ENCODE data around the gene IFNA8. TPM values are rescaled to one million over a fixed set of nuclear protein-coding genes. Genes with fewer than 3 reads are reported as not detected.

IFNA8 gene
- total RNA-seq, 1 experiment from 2014 or later, result not detected

DNA sequence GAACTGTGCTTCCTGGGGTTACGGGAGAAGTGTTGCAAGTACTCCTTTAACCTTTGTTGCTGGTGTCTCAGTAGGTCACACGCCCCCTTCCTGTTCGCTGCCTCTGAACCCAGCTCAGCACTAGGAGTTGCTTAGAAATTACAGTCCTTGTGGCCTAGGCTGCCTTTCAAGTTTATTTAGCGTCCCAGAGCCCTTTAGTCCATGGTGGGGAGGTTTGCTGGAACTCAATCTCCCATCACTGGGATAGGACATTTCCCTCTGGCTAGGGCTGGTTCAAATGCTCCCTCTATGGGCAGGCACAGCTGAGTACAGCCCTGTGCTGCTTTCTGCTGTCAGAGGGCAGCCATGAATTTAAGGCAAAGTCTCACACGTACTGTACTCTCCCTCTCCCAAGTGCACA lies 4.7 kb downstream of the IFNA8 start:
- Histone ChIP-seq H3K9me3 (ENCODE audit: low read length) (no peaks in the 10 kb centered on the region), H3K4me1 (ENCODE audit: low read length) (peaks cover 11% of the 10 kb centered on the region), H3K4me2 (ENCODE audit: low read depth, low read length, poor library complexity, severe bottlenecking) (no peak overlapping the region), H3K36me3 (ENCODE audit: insufficient read depth, low read length) (no peaks in the 10 kb centered on the region), H2AFZ (ENCODE audit: low read length) (no peak overlapping the region), H3K4me3 (ENCODE audit: low read length) (no peak overlapping the region), H3K79me2 (ENCODE audit: low read length) (no peaks in the 10 kb centered on the region), H3K27me3 (ENCODE audit: low read length) (no peaks in the 10 kb centered on the region), H4K20me1 (ENCODE audit: insufficient read depth, low read depth, low read length) (no peaks in the 10 kb centered on the region), H3K9me2 (replicated peaks; ENCODE audit: insufficient read depth, low read length) (no peaks in the 10 kb centered on the region), H3K9ac (ENCODE audit: low read length) (no peak overlapping the region), H3K27ac (ENCODE audit: low read length) (no peak overlapping the region)
- DNase-seq, result peak; percentile 54

DNA sequence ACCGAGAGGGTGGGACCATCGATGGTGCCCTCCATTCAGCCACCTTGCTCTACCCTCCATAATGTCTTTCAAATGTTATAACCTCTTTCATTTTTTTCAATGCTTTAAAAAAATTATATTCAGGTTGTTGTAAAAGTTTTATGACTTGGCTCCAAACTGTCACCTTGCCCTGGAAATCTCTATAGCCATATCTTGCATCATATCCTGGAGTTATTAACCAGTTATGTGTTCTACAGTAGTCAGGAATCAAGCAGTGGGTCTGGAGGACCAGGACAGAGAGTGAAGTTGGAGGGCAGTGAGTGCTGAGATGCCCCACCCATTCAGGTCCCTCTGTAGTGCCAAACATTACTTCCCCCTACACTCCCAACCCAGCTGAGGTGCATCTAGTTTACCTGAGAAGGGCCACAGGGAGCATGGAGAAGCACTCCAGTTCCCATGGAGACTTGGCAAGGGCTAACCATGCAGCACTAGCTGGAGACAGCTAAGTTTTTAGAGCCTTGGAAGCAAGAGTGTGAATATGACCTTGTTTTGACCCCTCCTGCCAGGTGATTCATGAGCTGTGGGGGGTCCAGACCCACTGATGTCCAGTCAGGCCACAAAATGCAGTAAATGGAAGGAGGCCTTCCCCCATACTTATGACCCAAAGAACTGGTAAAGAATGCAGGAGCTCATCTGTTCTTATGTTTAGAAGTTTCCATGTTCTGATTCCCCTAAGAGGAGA lies 5.5 kb downstream of the IFNA8 start:
- Histone ChIP-seq H3K4me1 (ENCODE audit: low read length) (peaks cover 11% of the 10 kb centered on the region), H3K27ac (ENCODE audit: low read length) (no peak overlapping the region), H3K9me3 (ENCODE audit: low read length) (no peaks in the 10 kb centered on the region), H3K4me3 (ENCODE audit: low read length) (no peak overlapping the region), H3K27me3 (ENCODE audit: low read length) (no peaks in the 10 kb centered on the region), H2AFZ (ENCODE audit: low read length) (no peak overlapping the region), H3K9ac (ENCODE audit: low read length) (no peak overlapping the region), H3K79me2 (ENCODE audit: low read length) (no peaks in the 10 kb centered on the region), H3K9me2 (replicated peaks; ENCODE audit: insufficient read depth, low read length) (no peaks in the 10 kb centered on the region), H3K36me3 (ENCODE audit: insufficient read depth, low read length) (no peaks in the 10 kb centered on the region), H4K20me1 (ENCODE audit: insufficient read depth, low read depth, low read length) (no peaks in the 10 kb centered on the region), H3K4me2 (ENCODE audit: low read depth, low read length, poor library complexity, severe bottlenecking) (no peak overlapping the region)
- DNase-seq, result no peak

DNA sequence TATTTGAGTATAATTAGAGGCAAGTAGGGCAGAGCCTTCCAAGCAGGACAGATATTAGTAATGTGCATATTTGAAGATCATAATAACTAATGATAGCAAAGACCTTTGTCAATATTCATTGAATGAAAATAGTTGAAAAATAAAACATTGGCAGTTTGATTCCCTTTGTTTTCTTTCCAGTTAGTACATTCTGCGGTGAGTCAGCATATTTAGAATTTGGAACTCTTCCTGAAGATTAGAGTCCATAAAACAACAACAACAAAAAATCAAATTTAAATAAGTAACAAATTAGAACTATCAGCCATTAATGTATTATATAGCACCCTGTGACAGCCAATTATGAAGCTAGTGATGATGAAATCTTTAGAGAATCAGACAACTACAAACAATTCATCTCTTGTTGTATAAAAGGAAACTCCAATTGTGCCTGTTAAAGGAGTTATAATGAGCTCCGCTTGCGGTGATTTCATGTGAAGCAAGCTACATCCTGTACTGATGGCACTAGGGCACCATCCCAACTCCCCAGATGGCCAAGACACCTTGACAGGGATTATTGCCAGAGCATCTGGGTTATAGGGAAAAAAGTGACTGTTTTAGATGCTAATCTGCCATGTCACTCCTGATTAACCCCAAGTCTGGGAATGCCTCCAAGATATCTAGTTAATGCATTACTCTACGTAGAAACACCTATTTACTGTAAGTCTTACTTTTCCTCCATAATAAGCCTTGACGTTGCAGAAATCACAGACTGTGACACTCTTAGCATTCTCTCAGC lies 6.8 kb downstream of the IFNA8 start:
- Histone ChIP-seq H3K9ac (ENCODE audit: low read length) (no peak overlapping the region), H2AFZ (ENCODE audit: low read length) (no peak overlapping the region), H3K27ac (ENCODE audit: low read length) (no peak overlapping the region), H4K20me1 (ENCODE audit: insufficient read depth, low read depth, low read length) (no peaks in the 10 kb centered on the region), H3K9me3 (ENCODE audit: low read length) (no peaks in the 10 kb centered on the region), H3K4me1 (ENCODE audit: low read length) (peaks cover 11% of the 10 kb centered on the region), H3K79me2 (ENCODE audit: low read length) (no peaks in the 10 kb centered on the region), H3K9me2 (replicated peaks; ENCODE audit: insufficient read depth, low read length) (no peaks in the 10 kb centered on the region), H3K4me2 (ENCODE audit: low read depth, low read length, poor library complexity, severe bottlenecking) (no peak overlapping the region), H3K4me3 (ENCODE audit: low read length) (no peak overlapping the region), H3K27me3 (ENCODE audit: low read length) (no peaks in the 10 kb centered on the region), H3K36me3 (ENCODE audit: insufficient read depth, low read length) (no peaks in the 10 kb centered on the region)
- no peak for DNase-seq

DNA sequence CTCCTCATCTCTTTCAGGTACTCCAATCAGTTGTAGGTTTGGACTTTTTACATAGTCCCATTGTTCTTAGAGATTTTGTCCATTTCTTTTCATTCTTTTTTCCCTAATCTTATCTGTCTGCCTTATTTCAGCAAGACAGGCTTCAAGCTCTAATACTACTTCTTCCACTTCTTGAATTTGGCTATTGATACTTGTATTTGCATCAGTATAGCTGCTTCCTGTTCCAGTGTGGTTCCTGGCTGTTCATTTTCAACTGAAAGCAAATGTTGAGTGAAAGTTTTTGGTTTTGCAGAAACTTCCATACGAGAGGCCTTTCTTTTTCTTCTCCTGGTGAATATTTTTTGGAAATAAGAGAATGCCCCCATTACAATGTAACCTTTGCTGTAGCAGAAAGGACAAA lies 19.3 kb downstream of the IFNA8 start:
- no peak overlapping the region for H3K4me3 ChIP-seq (ENCODE audit: low read length)
- H3K36me3 ChIP-seq (ENCODE audit: insufficient read depth, low read length), result no peaks in the 10 kb centered on the region
- H2AFZ ChIP-seq (ENCODE audit: low read length), result no peak overlapping the region
- no peaks in the 10 kb centered on the region for H4K20me1 ChIP-seq (ENCODE audit: insufficient read depth, low read depth, low read length)
- no peaks in the 10 kb centered on the region for H3K27me3 ChIP-seq (ENCODE audit: low read length)
- H3K4me2 ChIP-seq (ENCODE audit: low read depth, low read length, poor library complexity, severe bottlenecking), result no peak overlapping the region
- no peak overlapping the region for H3K9ac ChIP-seq (ENCODE audit: low read length)
- H3K4me1 ChIP-seq (ENCODE audit: low read length), result peaks cover 7% of the 10 kb centered on the region; the same call in 1 of the 2 replicates
- H3K9me2 ChIP-seq (replicated peaks; ENCODE audit: insufficient read depth, low read length), result no peaks in the 10 kb centered on the region
- DNase-seq, result no peak
- no peak overlapping the region for H3K27ac ChIP-seq (ENCODE audit: low read length)
- H3K9me3 ChIP-seq (ENCODE audit: low read length), result no peaks in the 10 kb centered on the region
- no peaks in the 10 kb centered on the region for H3K79me2 ChIP-seq (ENCODE audit: low read length)

DNA sequence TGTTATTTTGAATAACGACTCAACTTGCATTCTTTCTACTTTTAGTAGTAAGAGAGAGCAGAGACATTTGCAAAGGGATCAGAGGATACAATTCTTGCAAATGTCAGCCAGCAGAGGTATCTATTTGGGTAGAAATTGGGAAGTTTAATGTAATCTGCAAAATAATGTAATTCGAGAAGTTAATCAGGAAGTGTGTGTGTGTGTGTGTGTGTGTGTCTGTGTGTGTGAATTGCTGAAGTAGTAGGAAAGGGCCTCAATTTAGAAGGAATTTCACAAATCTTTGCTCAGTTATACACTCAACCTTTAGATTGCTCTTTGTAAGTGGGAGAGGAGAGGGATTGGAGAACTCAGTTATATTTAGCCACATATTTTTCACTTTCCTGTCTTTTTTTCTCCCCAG lies 20.3 kb downstream of the IFNA8 start:
- H3K9ac ChIP-seq (ENCODE audit: low read length), result no peak overlapping the region
- no peak for DNase-seq
- no peaks in the 10 kb centered on the region for H3K36me3 ChIP-seq (ENCODE audit: insufficient read depth, low read length)
- no peaks in the 10 kb centered on the region for H3K79me2 ChIP-seq (ENCODE audit: low read length)
- H2AFZ ChIP-seq (ENCODE audit: low read length), result no peak overlapping the region
- H3K4me3 ChIP-seq (ENCODE audit: low read length), result no peak overlapping the region
- H4K20me1 ChIP-seq (ENCODE audit: insufficient read depth, low read depth, low read length), result no peaks in the 10 kb centered on the region
- H3K9me3 ChIP-seq (ENCODE audit: low read length), result no peaks in the 10 kb centered on the region
- H3K27ac ChIP-seq (ENCODE audit: low read length), result no peak overlapping the region
- no peaks in the 10 kb centered on the region for H3K27me3 ChIP-seq (ENCODE audit: low read length)
- no peak overlapping the region for H3K4me2 ChIP-seq (ENCODE audit: low read depth, low read length, poor library complexity, severe bottlenecking)
- peaks cover 7% of the 10 kb centered on the region; the same call in 1 of the 2 replicates for H3K4me1 ChIP-seq (ENCODE audit: low read length)
- H3K9me2 ChIP-seq (replicated peaks; ENCODE audit: insufficient read depth, low read length), result no peaks in the 10 kb centered on the region

DNA sequence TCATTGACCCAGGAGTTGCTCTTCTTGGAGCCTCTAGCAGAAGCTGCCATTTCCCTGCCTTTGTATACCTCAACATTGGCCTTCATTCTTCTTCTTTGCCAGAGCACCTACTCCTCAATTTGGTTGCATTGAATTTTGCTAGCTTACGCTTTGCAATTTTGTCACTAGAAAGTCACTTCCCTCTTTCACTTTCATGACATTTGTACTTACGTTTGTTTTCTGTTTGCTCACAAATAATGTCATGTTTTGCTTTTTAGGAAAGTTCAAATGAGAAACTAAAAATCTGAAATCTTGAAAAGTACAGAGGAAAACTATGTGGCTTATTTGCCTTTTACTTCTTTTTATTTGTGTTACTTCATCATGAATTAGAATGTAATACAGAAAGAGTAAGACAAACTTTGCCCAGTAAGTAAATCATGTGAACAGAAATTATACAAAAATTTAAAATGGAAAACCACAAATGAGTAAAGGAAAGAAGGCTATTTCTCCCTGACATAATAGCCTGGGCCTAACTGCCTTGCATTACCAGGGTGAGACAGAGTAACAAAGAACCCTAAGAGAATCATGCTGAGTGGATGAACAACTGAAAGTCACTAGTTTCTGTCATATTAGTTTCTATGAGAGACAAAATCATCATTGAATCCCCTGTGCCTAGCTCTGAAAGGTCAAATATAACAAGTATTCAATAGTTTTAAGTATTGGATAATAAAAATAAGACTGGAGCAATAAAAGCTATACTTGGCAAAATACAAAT lies 23.9 kb downstream of the IFNA8 start:
- Histone ChIP-seq H3K4me2 (ENCODE audit: low read depth, low read length, poor library complexity, severe bottlenecking) (no peak overlapping the region), H3K27me3 (ENCODE audit: low read length) (no peaks in the 10 kb centered on the region), H2AFZ (ENCODE audit: low read length) (no peak overlapping the region), H3K9me3 (ENCODE audit: low read length) (no peaks in the 10 kb centered on the region), H3K9ac (ENCODE audit: low read length) (no peak overlapping the region), H4K20me1 (ENCODE audit: insufficient read depth, low read depth, low read length) (no peaks in the 10 kb centered on the region), H3K79me2 (ENCODE audit: low read length) (no peaks in the 10 kb centered on the region), H3K27ac (ENCODE audit: low read length) (no peak overlapping the region), H3K4me1 (ENCODE audit: low read length) (peaks cover 7% of the 10 kb centered on the region; the same call in 1 of the 2 replicates), H3K9me2 (replicated peaks; ENCODE audit: insufficient read depth, low read length) (no peaks in the 10 kb centered on the region), H3K36me3 (ENCODE audit: insufficient read depth, low read length) (no peaks in the 10 kb centered on the region), H3K4me3 (ENCODE audit: low read length) (no peak overlapping the region)
- no peak for DNase-seq

DNA sequence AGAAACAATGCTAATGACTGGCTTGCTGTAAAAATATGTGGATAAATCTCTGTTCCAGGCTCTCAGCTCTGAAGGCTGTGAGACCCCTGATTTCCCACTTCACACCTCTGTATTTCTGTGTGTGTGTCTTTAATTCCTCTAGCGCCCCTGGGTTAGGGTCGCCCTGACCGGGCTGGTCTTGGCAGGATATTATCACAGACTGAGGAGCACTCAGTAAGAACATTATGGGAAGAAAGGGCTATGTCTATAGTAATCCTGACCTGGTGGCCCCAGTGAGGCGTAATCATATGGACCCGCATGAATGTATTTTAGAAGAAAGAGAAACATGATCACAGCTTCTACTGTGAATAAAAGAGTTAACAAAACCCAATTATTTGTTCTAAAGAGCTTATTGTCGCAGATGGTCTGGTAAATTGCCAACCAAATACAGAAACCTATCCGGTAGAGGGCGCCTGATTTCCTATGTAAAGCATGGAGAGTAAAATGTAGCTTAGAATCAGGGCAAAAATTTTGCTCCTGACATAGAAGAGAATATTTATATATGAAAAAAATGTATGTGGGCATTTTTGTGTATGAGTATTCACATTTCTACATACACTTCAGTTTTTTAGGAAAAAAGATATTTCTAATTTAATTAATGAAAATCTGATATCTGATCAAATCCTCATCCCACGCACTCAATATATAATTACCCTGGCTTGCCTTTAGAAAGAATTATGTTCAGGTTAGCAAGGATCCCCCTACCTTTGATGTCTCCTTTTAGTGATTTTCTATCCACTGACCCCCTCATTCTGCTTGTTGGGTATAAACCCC lies 25.5 kb downstream of the IFNA8 start:
- Histone ChIP-seq H3K9ac (ENCODE audit: low read length) (no peak overlapping the region), H4K20me1 (ENCODE audit: insufficient read depth, low read depth, low read length) (no peaks in the 10 kb centered on the region), H3K79me2 (ENCODE audit: low read length) (no peaks in the 10 kb centered on the region), H3K27ac (ENCODE audit: low read length) (no peak overlapping the region), H2AFZ (ENCODE audit: low read length) (no peak overlapping the region), H3K36me3 (ENCODE audit: insufficient read depth, low read length) (no peaks in the 10 kb centered on the region), H3K9me3 (ENCODE audit: low read length) (no peaks in the 10 kb centered on the region), H3K4me1 (ENCODE audit: low read length) (no peaks in the 10 kb centered on the region), H3K4me3 (ENCODE audit: low read length) (no peak overlapping the region), H3K27me3 (ENCODE audit: low read length) (no peaks in the 10 kb centered on the region), H3K4me2 (ENCODE audit: low read depth, low read length, poor library complexity, severe bottlenecking) (no peak overlapping the region), H3K9me2 (replicated peaks; ENCODE audit: insufficient read depth, low read length) (no peaks in the 10 kb centered on the region)
- peak; percentile 80 for DNase-seq

Data from Karpas-422 (cell line).